T47D (cell line): ENCODE measurements around the gene SLC16A11.

Experiments
- DNase-seq, 2 experiments: peaks; one replicate each; pipeline versions ENCODE4 v3.0.0 to v3.0.0-alpha.2; 2011 to 2012; ENCODE audit warnings: low read depth in 1 of 2, low spot score in 1 of 2
- JUND ChIP-seq: IDR thresholded peaks from 2 replicates; pipeline ENCODE4 v1.6.1; 2012; ENCODE audit warnings: low read depth
- in situ Hi-C: cut with HindIII; loops from 2 replicates; pipeline ENCODE4 v1.10.0; 2016; ENCODE audit warnings: low sequenced_read_pairs, low pct_unique_long_range_greater_than_20kb

Gene SLC16A11

DNA sequence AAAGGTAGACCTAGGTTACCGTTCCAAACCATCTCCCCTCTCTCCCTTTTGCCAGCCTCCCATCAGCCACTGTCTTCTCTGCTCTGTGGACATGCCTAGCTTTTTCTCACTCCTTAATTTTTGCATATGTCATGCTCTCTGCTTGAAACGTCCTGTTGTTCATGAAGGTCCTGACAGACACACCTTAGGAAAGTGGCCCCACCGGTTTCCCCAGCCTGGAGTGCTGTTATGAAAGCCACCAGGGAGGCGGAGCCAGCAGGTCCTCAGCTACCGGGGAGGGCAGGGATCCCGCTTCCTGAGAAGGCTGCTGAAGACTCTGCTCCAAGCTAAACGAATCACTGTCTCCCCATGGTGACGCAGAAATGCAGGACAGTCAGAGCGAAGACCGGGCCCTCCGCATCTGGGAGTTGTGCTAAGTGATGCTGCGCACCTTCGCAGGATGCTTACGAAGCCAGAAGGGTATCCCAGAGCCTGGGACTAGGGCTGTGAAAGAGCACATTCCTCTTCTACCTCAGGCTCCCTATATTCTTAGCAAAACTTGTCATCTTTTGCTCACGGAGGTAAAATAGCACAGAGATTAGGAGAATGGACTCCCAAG, 2.3 kb upstream of the SLC16A11 start:
- no peak for TF ChIP-seq JUND
- peak; percentile 51 to 91 for DNase-seq
- in situ Hi-C loops: no loop called here

DNA sequence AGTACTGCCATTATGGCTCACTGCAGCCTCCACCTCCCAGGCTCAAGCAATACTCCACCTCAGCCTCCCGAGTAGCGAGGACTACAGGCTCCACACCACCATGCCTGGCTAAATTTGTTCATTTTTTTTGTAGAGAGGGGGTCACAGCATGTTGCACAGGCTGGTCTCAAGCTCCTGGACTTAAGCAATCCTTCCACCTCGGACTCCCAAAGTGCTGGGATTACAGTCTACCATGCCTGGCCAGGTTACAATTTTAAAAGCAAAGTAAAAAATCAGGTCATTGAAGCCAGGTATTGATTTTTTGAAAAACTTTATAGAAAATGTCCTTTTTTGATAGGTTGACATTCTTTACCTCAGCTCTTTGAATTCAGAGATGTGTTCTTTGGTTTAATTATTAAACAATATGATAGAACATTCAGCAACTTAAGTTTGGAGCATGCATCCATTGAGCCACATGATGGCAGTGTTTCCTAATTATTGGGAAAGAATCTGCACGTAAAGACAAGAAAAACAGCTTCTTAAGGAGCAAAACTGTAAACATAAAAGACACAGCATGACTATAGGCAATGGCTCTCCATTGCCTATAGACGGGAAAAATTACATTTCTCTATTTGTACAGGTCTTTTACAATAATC, 1.7 kb upstream of the SLC16A11 start:
- peak; percentile 48 to 80 for DNase-seq

DNA sequence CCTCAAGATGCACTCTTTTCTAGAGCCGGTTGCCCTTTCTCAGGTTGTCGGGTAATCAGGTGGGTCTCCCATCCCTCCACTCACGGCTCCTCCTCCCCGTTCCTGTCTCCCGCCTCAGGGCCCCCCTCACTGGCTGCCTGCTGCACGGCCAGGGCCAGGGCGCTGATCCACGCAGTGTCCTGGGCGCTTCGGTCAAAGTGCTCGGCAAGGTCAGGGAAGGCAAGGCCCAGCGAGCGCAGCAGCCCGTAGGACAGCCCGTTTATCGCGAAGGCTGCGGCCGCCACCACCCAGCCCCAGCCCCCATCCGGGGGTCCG, 753 bp downstream of the SLC16A11 start:
- in situ Hi-C loops: no loop called here
- no peak for DNase-seq

More for the DNA sequence above, 1.7 kb upstream of the SLC16A11 start:
- no peak for TF ChIP-seq JUND
- in situ Hi-C loops: no loop called here

DNA sequence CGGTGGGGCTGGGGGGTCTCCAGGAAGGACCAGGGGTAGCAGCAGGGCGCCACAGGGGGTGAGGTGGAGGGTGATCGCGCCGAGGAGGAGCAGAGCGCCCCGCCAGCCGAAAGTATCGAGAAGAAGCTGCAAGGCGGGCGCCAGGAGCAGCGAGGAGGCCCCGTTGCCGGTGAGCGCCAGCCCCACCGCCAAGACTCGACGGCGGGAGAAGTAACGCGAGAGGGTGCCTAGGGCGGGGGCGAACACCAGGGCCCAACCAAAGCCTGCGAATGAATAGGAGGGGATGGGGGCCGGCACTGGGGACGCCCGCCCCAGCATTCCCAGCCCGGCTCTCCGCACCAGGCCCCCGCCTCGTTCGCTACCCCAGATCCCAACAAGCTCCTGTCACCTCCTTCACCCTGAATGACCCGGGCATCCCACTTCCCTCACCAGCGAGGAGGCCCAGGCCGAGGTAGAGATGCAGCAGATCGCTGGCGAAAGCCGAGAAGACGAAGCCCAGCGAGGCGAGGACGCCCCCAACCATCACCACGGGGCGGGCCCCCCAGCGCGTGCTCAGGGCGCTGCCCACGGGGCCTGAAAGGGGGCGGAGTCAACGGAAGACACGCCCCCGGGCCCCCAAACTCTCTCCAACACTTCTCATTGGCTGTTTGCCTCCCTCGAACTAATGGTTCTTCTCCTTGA, 1.3 kb downstream of the SLC16A11 start:
- in situ Hi-C loops: no loop called here
- DNase-seq: no peak
- no peak for TF ChIP-seq JUND

More for the DNA sequence above, 753 bp downstream of the SLC16A11 start:
- TF ChIP-seq JUND: no peak

DNA sequence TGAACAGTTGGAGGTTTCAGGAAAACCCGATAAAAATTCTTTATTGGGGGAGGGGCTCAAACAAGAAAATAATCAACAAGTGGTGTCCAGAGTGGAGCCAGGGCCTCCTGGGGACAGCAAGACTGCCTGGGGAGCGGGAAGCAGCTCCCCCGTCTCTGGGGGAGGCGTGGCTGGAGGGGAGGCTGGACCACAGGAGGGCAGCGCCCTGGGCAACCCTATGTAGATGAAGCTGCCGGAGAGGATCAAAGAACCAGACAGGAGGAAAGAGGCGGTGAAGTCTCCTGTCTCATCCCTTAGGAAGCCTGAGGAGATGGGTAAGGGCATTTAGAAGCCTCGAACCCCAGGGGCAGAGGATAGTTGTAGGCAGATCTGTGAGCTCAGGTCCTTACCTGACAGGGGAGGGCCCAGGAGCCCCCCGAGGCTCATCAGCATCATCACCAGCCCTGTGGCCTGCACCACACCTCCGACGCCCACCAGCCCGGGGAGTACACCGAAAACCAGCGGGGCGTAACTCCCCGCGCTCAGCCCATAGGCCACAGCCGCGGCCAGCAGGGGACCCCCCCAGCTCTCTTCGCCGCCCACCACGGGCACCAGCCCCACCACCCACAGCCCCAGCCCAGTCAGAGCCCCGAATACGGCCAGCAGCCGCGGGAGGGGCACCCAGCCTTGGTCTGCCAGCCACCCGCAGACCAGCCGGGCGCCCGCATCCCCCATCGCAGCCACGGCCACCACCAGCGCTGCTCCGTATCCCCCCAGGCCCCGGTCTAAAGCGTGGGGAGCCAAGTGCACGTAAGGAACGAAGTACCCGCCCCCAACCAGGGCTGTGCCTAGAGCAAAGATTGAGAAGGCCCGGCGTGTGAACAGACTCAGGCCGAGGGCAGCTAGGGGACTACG, 2.0 kb downstream of the SLC16A11 start:
- in situ Hi-C loops: no loop called here
- TF ChIP-seq JUND: no peak
- DNase-seq: no peak

DNA sequence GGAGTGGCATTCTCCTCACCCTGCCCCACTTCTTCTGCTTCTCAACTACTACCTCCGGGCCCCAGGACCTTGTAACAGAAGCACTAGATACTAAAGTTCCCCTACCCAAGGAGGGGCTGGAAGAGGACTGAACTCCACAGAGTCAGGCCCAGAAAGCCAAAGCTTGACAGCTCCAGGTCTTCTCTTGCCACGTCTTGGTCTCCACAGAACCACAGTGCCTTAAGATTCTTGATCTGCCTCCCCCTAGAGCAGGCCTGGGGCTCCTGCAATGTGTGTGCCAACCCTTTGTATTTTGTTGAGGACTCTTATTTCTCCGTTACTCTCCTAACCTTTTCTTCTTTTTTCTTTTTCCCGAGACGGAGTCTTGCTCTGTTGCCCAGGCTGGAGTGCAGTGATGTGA, 4.1 kb downstream of the SLC16A11 start:
- no peak for DNase-seq
- no peak for TF ChIP-seq JUND
- in situ Hi-C loops: no loop called here

DNA sequence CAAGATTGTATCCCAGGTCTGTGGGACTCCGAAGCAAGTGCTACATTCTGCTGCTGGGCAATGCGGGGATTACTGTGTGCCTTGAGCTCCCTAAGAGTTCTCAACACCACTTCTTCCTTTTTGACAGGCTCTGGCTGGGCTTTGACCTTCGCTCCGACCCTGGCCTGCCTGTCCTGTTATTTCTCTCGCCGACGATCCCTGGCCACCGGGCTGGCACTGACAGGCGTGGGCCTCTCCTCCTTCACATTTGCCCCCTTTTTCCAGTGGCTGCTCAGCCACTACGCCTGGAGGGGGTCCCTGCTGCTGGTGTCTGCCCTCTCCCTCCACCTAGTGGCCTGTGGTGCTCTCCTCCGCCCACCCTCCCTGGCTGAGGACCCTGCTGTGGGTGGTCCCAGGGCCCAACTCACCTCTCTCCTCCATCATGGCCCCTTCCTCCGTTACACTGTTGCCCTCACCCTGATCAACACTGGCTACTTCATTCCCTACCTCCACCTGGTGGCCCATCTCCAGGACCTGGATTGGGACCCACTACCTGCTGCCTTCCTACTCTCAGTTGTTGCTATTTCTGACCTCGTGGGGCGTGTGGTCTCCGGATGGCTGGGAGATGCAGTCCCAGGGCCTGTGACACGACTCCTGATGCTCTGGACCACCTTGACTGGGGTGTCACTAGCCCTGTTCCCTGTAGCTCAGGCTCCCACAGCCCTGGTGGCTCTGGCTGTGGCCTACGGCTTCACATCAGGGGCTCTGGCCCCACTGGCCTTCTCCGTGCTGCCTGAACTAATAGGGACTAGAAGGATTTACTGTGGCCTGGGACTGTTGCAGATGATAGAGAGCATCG, 5.6 kb downstream of the SLC16A11 start:
- DNase-seq: no peak
- in situ Hi-C loops: no loop called here
- no peak for TF ChIP-seq JUND

DNA sequence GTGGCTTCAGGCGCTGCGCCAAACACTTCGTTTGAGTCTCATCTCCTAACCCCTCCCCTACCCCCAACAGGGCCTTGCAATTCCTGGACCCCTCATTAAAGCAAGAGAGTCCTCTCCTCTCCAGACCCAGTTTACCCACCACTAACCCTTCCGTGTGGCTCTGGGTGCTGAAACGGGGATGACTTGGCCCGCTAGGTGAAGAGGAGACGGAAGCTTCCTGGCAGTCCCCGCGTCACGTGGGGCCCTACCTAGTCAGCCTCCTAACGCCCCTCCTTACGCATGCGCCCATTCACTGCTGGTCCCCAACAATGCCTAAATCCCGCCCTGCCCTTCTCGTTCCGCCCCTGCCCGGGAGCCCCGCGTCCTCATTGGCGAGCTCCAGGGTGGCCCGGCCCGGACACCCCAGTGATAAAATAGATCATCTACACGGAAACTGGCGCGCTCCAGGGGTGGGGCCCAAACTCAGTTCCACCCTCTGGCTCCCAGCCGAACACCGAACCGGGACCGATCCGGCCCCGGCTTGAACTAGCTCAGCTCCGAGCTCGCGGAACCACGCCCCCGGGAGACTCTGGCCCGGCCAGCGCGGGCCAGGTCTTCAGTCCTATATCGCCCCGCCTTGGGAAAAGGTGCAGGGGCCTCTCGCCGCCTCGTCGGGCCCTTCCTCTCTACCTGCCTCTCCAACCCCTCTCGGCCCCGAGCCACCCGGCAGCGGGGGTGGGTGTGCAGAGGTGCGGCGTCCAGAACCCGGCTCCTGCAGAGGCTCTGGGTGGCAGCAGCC, 8.1 kb downstream of the SLC16A11 start, which contains the start of gene SLC16A13:
Gene SLC16A13, plus strand, starts transcription at position 425 of the 778 bp plus-strand sequence. CDS start 368 bp downstream, outside the sequence.
- in situ Hi-C loops: no loop called here
- TF ChIP-seq JUND: no peak
- peak; percentile 95 to 96 for DNase-seq

DNA sequence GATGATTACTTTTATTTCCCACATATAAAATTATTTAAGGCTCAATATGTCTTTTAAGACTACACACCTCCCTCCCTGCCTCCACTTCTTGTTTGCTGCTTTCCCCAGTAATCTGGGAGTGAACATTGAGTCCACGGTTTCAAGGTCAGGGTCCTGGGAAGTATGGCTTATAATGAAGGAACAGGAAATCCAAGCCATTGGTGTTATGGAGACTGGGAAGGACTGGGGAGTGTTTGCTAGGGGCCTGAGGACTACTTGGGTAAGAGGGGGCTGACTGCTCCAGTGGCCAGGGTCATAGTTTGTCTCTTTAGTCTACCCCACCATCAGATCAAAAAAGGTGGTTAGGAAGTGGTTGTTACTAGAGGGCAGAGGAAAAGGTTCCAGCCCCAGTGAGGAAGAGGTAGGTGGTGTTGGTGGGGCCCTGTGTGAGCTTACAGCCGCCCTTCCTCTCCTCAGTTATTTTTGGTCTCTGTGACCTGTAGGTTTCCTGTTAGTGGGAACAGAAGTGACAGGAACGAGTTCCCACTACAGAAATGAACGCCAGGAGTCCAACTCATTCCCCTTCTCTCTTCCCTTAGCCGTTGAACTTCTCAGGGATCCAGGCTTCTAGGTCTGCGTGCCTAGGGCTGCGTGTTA, 8.8 kb downstream of the SLC16A11 start:
- no peak for TF ChIP-seq JUND
- in situ Hi-C loops: no loop called here
- no peak for DNase-seq

DNA sequence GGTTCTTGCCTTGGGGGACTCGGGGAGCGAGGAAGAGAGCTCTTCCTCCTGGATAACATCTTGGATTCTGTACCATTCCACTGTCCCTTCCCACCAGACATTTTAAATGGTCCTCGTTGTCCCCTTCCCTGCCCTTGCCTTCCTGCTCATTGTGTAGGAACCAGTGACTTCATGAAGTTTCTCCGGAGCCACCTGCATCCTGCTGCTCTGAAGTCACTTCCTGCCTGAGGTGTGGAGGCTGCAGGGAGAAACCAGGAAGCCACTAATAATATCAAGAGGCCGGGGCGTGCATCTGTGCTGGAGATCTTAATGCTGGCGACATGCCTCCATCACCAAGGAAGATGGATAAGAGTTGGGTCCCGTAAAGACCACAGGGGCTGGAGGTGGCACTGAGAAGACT, 14.2 kb downstream of the SLC16A11 start:
- in situ Hi-C loops: no loop called here
- no peak for DNase-seq
- TF ChIP-seq JUND: no peak

DNA sequence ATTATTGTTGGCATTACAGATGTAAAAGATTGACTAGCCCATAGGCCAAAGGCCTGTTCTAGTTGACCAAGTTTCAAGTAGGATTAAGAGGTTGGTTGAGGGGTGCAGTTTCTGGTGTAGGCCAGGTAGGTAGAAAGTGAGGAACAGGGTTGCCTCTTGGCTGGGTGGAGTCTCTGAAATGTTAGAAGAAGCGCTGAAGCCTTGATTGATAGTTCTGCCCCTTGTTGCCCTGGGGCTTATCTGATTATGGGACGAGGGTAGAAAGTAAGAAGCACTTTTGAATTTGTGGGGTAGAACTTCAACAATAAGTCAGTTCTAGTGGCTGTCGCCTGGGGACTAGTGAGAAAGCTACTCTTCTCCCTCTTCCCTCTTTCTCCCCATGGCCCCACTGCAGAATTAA, 14.8 kb downstream of the SLC16A11 start:
- in situ Hi-C loops: no loop called here
- DNase-seq: no peak
- TF ChIP-seq JUND: no peak
